ENCODE measurements around the gene POLE.

POLE gene

DNA sequence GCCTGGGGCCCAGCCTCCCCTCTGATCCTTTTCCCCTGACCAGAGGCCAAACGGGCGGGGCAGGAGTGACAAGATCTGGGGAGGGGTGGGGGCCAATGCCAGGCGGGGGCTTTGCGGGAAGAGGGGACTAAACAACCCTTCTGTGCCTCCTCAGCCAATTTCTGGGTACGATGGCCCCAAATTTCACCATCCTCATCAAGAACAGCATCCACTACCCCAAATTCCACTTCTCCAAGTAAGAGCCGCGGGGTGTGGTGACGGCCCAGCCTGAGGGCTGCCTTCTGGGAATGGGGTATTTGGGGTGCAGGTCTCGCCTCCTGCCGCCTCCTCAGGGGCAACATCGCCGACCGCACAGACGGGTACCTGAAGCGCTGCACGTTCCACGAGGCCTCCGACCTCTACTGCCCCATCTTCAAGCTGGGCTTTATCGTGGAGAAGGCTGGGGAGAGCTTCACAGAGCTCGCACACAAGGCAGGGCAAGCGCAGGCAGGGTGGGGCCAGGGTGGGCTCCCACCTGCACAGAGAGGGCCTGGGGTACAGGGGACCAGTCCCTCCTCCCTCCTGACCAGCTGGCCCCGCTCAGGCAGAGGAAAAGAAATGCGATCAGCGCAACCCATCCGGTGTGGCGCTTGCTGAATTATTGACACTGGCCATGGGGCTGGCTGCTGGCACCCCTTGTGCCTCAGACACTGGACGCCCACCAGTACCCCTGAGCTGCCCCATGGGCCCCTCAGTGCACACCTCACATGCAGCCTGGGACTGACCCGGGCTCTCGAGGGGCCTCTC, 66.8 kb downstream of the POLE start:
- FAIRE-seq (no peak), DNase-seq (ENCODE audit: insufficient read length, low spot score) (no peak)
- TF ChIP-seq POLR2AphosphoS5 (IDR thresholded peaks at IDR 0.05; ENCODE audit: low read depth, low read length) (no peak), POLR2A (IDR thresholded peaks at IDR 0.05; ENCODE audit: low read depth, low read length) (no peak), SPI1 (IDR thresholded peaks at IDR 0.05; ENCODE audit: low read depth, low read length) (no peak), PAX5 (IDR thresholded peaks at IDR 0.05; ENCODE audit: insufficient read depth, low read length, severe bottlenecking) (no peak), TAF1 (IDR thresholded peaks at IDR 0.05; ENCODE audit: low read depth, low read length) (no peak), POU2F2 (IDR thresholded peaks at IDR 0.05; ENCODE audit: low read depth, low read length) (no peak)

DNA sequence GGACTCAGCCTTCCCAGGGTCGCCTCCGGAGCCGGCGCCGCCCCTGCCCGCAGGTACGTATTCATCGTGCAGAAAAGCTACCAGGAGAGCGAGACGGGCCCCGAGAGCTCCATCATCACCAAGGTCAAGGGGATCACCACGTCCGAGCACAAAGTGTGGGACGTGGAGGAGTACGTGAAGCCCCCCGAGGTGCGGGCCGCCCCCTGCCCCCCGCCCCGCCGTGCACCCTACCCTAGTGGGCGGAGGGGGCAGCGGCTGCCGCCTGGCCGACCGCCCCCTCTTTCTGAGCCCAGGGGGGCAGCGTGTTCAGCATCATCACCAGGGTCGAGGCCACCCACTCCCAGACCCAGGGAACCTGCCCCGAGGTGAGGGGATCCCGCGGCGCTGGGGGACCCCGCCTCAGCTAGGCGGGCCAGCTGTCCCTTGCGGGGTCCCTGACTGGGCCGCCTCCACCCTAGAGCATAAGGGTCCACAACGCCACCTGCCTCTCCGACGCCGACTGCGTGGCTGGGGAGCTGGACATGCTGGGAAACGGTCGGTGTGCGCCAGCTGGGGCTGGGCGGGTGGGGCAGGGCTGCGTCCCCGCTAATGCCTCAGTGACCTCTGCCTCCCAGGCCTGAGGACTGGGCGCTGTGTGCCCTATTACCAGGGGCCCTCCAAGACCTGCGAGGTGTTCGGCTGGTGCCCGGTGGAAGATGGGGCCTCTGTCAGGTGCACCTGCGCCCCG, 67.6 kb downstream of the POLE start:
- TF ChIP-seq POLR2A (IDR thresholded peaks at IDR 0.05; ENCODE audit: low read depth, low read length) (no peak), POLR2AphosphoS5 (IDR thresholded peaks at IDR 0.05; ENCODE audit: low read depth, low read length) (no peak), TAF1 (IDR thresholded peaks at IDR 0.05; ENCODE audit: low read depth, low read length) (no peak), SPI1 (IDR thresholded peaks at IDR 0.05; ENCODE audit: low read depth, low read length) (no peak), POU2F2 (IDR thresholded peaks at IDR 0.05; ENCODE audit: low read depth, low read length) (no peak), PAX5 (IDR thresholded peaks at IDR 0.05; ENCODE audit: insufficient read depth, low read length, severe bottlenecking) (no peak)
- no peak for DNase-seq (ENCODE audit: insufficient read length, low spot score)
- no peak for FAIRE-seq

DNA sequence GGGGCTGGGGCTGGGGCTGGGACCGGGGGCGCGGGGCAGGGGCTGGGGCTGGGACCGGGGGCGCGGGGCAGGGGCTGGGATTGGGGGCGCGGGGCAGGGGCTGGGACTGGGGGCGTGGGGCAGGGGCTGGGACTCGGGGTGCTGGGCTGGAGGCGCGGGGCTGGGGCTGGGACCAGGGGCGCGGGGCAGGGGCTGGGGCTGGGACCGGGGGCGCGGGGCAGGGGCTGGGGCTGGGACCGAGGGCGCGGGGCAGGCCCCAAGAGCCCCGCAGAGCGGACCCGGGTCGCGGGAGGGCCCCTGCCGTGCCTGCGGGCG, 68.1 kb downstream of the POLE start:
- TF ChIP-seq POLR2A (IDR thresholded peaks at IDR 0.05; ENCODE audit: low read depth, low read length) (no peak), TAF1 (IDR thresholded peaks at IDR 0.05; ENCODE audit: low read depth, low read length) (no peak), POU2F2 (IDR thresholded peaks at IDR 0.05; ENCODE audit: low read depth, low read length) (no peak), SPI1 (IDR thresholded peaks at IDR 0.05; ENCODE audit: low read depth, low read length) (no peak), PAX5 (IDR thresholded peaks at IDR 0.05; ENCODE audit: insufficient read depth, low read length, severe bottlenecking) (no peak), POLR2AphosphoS5 (IDR thresholded peaks at IDR 0.05; ENCODE audit: low read depth, low read length) (no peak)
- FAIRE-seq = no peak
- no peak for DNase-seq (ENCODE audit: insufficient read length, low spot score)

DNA sequence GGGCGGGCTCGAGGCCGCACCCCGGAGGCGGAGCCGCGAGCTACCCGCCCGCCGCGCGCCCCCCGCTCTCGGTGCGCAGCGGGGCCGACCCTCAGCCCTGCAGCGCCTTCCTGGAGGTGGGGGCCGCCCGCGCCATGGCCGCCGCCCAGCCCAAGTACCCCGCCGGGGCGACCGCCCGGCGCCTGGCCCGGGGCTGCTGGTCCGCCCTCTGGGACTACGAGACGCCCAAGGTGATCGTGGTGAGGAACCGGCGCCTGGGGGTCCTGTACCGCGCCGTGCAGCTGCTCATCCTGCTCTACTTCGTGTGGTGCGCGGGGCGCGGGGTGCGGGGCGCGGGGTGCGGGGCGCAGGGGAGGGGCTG, 68.5 kb downstream of the POLE start, which contains the start of gene P2RX2:
Gene P2RX2, plus strand, starts transcription at position 94 of the 361 bp plus-strand sequence. Its CDS starts 41 bp downstream, at position 135.
- TF ChIP-seq POLR2AphosphoS5 (IDR thresholded peaks at IDR 0.05; ENCODE audit: low read depth, low read length) = no peak
- no peak for TF ChIP-seq POU2F2 (IDR thresholded peaks at IDR 0.05; ENCODE audit: low read depth, low read length)
- FAIRE-seq (no peak), DNase-seq (ENCODE audit: insufficient read length, low spot score) (no peak)

DNA sequence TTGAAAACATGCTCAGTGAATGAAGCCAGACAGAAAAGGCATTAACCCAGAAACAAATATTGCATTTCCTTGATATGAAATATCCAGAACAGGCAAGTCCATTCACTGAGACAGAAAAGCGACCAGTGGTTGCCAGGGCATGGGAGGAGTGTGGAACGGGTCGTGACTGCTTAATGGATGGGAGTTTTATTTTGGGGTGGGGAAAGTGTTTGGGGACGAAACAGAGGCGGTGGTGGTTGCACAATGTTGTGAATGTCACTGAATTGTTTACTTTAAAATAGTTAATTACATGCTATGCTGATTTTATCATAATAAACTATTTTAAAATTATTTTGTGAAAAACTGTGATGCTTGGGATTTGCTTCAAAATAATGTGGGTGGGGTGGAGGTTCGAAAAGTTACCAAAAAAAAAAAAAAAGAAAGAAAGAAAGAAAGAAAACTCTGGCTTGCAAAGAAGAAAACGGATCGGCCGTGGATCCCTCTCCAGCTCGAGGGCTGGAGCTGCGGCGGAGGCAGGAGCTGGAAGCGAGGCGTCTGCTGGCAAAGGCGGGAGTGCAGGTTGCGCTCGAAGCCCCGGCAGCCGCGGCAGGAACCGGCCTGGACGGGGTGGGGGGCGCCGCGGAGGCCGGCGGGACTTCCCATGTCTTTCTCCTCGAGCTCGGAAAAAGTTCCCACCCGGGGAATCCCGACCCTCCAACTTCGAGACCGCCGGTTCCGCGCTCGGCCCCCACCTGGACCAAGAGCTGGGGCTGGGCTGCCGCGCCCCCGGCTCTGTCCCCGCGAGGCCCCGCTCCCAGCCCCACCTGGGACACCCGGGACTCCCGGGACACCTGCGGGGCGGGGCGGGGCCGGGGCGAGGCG, 69.1 kb downstream of the POLE start:
- TF ChIP-seq POLR2A (IDR thresholded peaks at IDR 0.05; ENCODE audit: low read depth, low read length) = no peak
- TF ChIP-seq SPI1 (IDR thresholded peaks at IDR 0.05; ENCODE audit: low read depth, low read length) = no peak
- no peak for TF ChIP-seq TAF1 (IDR thresholded peaks at IDR 0.05; ENCODE audit: low read depth, low read length)
- no peak for TF ChIP-seq PAX5 (IDR thresholded peaks at IDR 0.05; ENCODE audit: insufficient read depth, low read length, severe bottlenecking)
- no peak for TF ChIP-seq POLR2AphosphoS5 (IDR thresholded peaks at IDR 0.05; ENCODE audit: low read depth, low read length)
- no peak for TF ChIP-seq POU2F2 (IDR thresholded peaks at IDR 0.05; ENCODE audit: low read depth, low read length)
- FAIRE-seq (no peak), DNase-seq (ENCODE audit: insufficient read length, low spot score) (no peak)

DNA sequence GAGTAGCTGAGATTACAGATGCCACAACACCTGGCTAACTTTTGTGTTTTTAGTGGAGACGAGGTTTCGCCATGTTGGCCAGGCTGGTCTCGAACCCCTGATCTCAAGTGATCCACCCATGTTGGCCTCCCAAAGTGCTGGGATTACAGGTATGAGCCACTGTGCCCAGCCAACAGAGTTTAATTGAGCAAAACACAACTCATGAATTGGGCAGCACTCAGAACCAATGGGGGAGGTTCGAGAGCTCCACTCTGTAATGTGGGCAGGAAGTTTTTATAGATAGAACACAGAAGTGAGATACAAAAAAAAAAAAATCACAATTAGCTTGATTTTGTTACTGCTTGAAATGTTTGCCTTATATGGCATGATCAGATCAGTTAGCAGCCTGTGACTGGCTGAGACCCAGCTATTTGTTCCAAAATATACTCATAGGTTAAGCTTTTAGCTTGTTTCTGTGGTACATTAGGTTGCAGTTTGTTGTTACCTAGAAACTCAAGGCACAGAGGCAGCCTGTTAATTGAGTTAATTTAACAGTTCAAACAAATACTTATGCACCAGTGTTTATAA, 69.9 kb downstream of the POLE start:
- FAIRE-seq (no peak), DNase-seq (ENCODE audit: insufficient read length, low spot score) (no peak)
- TF ChIP-seq POLR2A (IDR thresholded peaks at IDR 0.05; ENCODE audit: low read depth, low read length) (no peak), POLR2AphosphoS5 (IDR thresholded peaks at IDR 0.05; ENCODE audit: low read depth, low read length) (no peak), PAX5 (IDR thresholded peaks at IDR 0.05; ENCODE audit: insufficient read depth, low read length, severe bottlenecking) (no peak), POU2F2 (IDR thresholded peaks at IDR 0.05; ENCODE audit: low read depth, low read length) (no peak), TAF1 (IDR thresholded peaks at IDR 0.05; ENCODE audit: low read depth, low read length) (no peak), SPI1 (IDR thresholded peaks at IDR 0.05; ENCODE audit: low read depth, low read length) (no peak)

DNA sequence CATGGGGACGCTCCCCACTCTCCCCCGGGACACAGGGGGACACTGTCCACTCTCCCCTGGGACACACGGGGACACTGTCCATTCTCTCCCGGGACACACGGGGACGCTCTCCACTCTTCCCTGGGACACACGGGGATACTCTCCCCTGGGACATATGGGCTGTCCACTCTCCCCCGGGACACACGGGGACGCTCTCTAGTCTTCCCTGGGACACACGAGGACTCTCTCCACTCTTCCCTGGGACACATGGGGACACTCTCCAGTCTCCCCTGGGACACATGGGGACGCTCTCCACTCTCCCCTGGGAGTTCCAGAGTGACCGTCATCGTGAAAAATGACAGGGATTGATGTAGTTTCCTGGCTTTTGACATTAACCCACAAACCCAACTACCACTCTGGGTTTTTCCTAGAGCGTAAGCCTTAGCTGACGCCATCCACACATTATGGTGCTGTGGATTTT, 71.5 kb downstream of the POLE start:
- FAIRE-seq (no peak), DNase-seq (ENCODE audit: insufficient read length, low spot score) (no peak)
- no peak for TF ChIP-seq SPI1 (IDR thresholded peaks at IDR 0.05; ENCODE audit: low read depth, low read length)
- TF ChIP-seq PAX5 (IDR thresholded peaks at IDR 0.05; ENCODE audit: insufficient read depth, low read length, severe bottlenecking) = no peak
- no peak for TF ChIP-seq TAF1 (IDR thresholded peaks at IDR 0.05; ENCODE audit: low read depth, low read length)

GRCh38 chr12:132614861-132615578, 72.1 kb downstream of the POLE start:
- FAIRE-seq (peak; percentile 89), DNase-seq (ENCODE audit: insufficient read length, low spot score) (peak; percentile 78)
- no peak for TF ChIP-seq PAX5 (IDR thresholded peaks at IDR 0.05; ENCODE audit: insufficient read depth, low read length, severe bottlenecking)
- no peak for TF ChIP-seq TAF1 (IDR thresholded peaks at IDR 0.05; ENCODE audit: low read depth, low read length)
- no peak for TF ChIP-seq SPI1 (IDR thresholded peaks at IDR 0.05; ENCODE audit: low read depth, low read length)
- no peak for TF ChIP-seq POLR2AphosphoS5 (IDR thresholded peaks at IDR 0.05; ENCODE audit: low read depth, low read length)
- no peak for TF ChIP-seq POLR2A (IDR thresholded peaks at IDR 0.05; ENCODE audit: low read depth, low read length)
- no peak; the same call in 1 of the 2 replicates for TF ChIP-seq POU2F2 (IDR thresholded peaks at IDR 0.05; ENCODE audit: low read depth, low read length)

Measured in GM12891 (cell line).